HS-27A (cell line): ENCODE results near the gene ADIPOR2.
A peak's percentile ranks its signal among the peaks of the same experiment; 100 is the strongest.

Experiments
- DNase-seq: peaks from one replicate; pipeline ENCODE4 v3.0.0-alpha.2; 2012; ENCODE audit warnings: low read depth, missing footprints

The ADIPOR2 gene

GRCh38 chr12:1737652-1738286, 46.9 kb downstream of the ADIPOR2 start:
- DNase-seq = no peak

GRCh38 chr12:1738446-1738845, 47.6 kb downstream of the ADIPOR2 start:
- DNase-seq = no peak

- no peak for DNase-seq
Observed at GRCh38 chr12:1739368-1739767, 48.5 kb downstream of the ADIPOR2 start.

GRCh38 chr12:1740161-1740948, 49.5 kb downstream of the ADIPOR2 start:
- DNase-seq = no peak

DNA sequence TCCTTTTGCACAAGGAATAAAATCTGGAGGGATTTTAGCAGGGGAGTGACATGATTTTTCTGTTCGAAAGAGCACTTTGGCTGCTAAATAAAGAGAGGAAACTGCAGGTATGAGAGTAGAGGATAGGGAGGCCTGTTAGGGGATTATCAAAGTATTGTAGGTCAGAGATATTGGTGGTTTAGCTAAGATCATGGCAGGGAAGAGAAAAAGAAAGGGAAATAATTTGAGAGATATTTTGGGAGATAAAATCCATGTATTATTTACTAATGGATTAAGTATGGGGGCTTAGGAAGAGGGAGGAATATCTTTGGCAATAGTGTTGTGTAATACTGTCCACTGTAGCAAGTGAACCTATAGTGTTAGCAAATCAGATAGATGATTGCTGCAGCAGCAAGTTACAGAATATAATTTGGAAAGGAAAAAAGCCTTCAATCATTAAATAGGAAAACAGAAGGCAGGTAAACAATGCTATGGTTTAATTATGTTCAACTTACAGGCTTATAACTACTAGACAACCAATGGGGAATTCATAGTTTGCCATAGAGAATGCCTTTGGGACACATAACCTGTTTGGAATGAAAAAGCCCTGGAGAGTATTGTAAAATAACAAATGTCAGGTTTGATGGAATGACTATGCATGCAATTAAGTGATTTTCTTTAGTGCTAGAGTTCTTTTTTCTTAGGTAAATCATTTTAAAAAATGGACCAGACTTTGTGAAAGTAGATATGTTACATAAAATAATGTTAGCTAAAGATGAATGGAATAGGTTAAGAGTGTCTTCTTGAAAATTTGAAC, 50.5 kb downstream of the ADIPOR2 start:
- no peak for DNase-seq

DNA sequence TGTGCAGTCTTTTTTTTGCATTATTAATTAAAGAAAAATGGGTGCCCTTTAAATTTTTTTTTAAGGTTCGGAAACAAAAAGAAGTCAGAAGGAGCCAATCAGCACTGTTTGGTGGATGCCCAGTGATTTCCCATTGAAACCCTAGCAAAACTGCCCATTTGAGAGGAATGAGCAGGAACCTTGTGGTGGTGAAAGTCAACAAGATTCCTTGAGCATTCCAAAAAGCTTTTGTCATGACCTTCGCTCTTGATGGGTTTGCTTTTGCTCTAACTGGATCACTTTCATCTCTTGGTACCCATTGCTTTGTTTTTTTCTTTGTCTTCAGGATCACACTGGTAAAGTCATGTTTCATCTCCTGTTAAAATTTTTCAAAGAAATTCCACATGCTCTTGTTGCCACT, 54.1 kb downstream of the ADIPOR2 start:
- no peak for DNase-seq

DNA sequence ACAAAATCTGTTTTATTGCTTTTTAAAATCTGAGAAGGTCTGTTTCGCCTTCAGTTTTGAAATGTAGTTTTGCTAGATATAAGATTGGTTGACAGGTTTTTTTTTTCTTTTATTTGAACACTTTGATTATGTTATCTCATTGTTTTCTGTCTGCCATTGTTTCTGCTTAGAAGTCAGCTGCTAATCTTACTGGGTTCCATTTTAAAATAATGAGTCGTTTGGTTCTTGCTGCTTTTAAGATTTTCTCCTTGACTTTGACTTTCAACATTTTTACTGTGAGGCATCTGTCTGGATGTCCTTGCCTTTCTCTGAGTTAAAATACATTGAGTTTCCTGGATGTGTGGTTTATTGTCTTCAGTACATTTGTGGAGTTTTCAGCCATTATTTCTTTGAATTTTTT, 56.7 kb downstream of the ADIPOR2 start:
- no peak for DNase-seq

DNA sequence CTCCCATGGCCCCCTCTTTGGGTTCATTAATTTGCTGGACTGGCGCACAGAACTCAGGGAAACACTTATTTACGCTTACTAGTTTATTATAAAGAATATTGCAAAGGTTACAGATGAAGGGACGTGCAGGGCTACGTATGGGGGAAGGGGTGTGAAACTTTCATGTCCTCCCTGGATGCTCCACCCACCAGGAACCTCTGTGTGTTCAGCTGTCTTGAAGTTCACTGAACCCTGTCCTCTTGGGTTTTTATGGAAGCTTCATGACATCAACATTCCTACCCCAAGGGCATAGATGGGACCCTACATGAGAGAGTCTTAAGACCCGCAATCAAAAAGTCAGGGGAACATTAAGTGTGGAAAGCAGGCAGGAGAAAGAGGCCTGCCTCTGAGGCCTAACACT, 58.1 kb downstream of the ADIPOR2 start:
- DNase-seq = no peak

DNA sequence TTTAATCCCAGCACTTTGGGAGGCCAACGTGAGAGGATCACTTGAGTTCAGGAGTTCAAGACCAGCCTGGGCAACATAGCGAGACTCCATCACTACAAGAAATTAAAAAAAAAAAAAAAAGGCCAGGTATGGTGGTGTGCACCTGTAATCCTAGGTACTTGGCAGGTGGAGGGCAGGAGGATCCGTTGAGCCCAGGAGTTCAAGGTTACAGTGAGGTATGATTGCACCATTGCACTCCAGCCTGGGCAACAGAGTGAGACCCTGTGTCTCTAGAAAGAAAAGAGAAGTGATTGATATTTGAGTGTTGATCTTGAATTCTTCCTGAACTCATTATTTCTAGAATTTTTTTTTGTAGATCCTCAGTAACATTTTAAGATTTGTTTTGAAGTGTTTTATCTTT, 59.4 kb downstream of the ADIPOR2 start:
- DNase-seq = no peak

- no peak for DNase-seq
Observed at GRCh38 chr12:1758376-1758775, 67.5 kb downstream of the ADIPOR2 start.

DNA sequence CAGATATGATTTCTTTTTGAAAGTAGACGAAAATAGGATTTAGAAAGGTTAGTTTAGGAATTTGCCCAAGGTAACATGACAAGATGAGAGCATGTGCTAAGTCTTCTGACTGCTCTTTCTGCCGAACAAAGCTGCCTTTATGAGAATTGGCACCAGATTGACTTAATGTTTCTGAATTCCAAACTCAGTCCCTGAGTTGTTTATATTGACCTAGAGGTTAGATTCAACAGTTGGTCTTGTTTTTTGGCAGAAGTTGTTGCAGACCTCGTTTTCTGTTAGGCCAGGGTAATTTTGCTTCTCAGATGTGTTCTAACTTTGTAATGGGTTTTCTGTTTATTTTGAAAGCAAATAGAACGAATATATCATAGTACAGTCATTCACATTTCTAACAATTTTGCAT, 68.0 kb downstream of the ADIPOR2 start:
- DNase-seq = no peak

GRCh38 chr12:1760566-1761382, 69.9 kb downstream of the ADIPOR2 start:
- DNase-seq = peak; percentile 45

DNA sequence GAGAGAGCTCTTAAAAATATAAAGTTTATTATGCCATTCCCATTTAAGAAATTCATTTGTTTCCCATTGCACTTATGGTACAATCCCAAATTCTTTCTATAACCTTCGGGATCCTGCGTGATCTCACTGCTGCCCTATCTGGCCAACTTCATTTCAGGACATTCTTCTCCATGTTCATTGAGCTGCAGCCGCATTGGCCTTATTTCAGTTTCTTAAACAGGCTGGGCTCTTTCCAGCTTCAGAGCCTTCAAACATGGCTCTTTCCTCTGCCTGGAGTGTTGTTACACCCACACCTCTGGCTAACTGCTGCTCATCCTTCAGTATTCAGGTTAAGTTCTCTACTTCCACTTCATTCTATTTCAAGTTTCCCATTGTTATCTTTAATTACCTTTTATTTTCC, 71.0 kb downstream of the ADIPOR2 start:
- DNase-seq = no peak

- DNase-seq = no peak
Observed at GRCh38 chr12:1763153-1763552, 72.3 kb downstream of the ADIPOR2 start.

DNA sequence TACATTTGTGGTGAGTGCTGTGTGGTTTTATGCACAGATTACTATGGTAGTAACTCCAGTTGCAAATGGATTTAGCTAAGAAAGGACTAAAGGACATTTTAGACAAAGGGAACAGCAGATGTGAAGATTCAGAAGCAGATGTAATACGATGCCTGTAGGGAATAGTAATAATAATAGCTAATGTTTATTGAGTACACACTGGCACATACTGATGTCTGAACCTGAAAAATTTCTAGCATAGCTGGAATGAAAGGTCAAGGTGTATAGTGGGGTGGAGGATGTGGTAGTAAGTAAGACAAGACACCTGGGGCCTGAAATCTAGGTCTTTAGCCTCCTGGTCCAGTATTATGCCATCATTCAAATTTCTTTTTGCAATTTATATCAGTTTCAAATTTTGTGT, 75.2 kb downstream of the ADIPOR2 start:
- DNase-seq = no peak

DNA sequence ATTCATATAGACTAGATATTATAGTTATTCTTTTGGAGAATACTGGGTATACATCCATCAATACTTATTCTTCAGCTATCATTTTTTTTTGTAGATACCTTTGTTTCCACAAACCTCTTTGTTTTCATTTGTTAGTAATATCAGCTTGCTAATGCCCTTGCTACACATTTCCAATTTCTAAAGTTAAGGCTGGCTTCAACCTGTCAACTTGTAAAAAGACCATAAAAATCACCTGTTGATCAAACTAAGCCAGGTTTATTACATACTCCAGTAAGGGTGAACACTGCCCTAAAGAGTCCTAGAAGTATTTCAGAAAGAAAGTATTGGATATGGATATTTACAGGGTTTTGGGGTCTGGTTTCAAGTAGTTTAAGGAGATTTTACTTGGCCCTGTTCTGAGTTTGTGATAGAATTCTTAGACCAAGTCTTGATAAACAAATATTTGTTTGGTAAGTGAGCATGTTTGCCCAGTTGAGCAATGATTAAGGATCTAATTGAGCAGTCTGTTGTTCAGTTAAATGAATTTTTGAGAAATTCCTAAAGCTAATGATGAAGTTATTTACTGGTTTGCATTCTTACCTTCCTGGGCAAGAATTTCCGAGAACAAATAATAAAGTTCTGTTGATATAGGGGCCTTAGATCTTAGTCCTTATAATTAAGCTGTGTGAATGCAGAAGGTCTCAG, 76.7 kb downstream of the ADIPOR2 start:
- DNase-seq = no peak

- no peak for DNase-seq
Observed at GRCh38 chr12:1768615-1769014, 77.7 kb downstream of the ADIPOR2 start.

GRCh38 chr12:1769809-1770494, 79.1 kb downstream of the ADIPOR2 start:
- no peak for DNase-seq

GRCh38 chr12:1773937-1774655, 83.2 kb downstream of the ADIPOR2 start:
- DNase-seq = no peak
